B cell (primary cell): Measurements from ENCODE around the gene ADSS1. TPM values are rescaled to one million over a fixed set of nuclear protein-coding genes. Genes with fewer than 3 reads are reported as not detected.

Experiments
- ATAC-seq: fragments of 200-7000 bp; cut with Tn5 transposase; one replicate; pipeline ENCODE4 v1.10.0; 2021; ENCODE audit warnings: low read depth, mild to moderate bottlenecking, moderate number of reproducible peaks, moderate library complexity
- CTCF ChIA-PET: fragments of 350-600 bp; sonication (Branson Sonifier 250); formaldehyde crosslinking; loops from one replicate; lab custom pipeline; 2021; ENCODE audit warnings: antibody characterized with exemption, inconsistent platforms; lab: Charles Lee
- POLR2A ChIA-PET: fragments of 350-600 bp; sonication (Branson Sonifier 250); formaldehyde crosslinking; loops from one replicate; lab custom pipeline; 2021; ENCODE audit warnings: antibody characterized with exemption; lab: Charles Lee
- DNase-seq: peaks from one replicate; pipeline ENCODE4 v3.0.0; 2013
- H2AFZ ChIP-seq: 2 replicates; pipeline ENCODE4 v1.6.1; 2012; ENCODE audit warnings: mild to moderate bottlenecking, low read depth, low read length; ENCODE audit not compliant: insufficient read depth, poor library complexity, severe bottlenecking
- H3K27ac ChIP-seq, 2 donors: 1 replicate in 1 of 2; 2 replicates in 1 of 2; pipeline ENCODE4 v1.5.1; 2012 to 2013; ENCODE audit warnings: low read length in 2 of 2, mild to moderate bottlenecking in 2 of 2, moderate library complexity in 1 of 2
- H3K27me3 ChIP-seq, 4 experiments: fragments of 200-600 bp in 1 of 4; sonication (generic) in 1 of 4; replicated peaks in 1 of 4; 1 replicate in 2 of 4; 2 replicates in 2 of 4; pipeline versions ENCODE4 v1.6.1 to v1.7.0; 2013 to 2016; ENCODE audit warnings: low read length in 3 of 4, mild to moderate bottlenecking in 2 of 4, mixed read lengths in 1 of 4, moderate library complexity in 1 of 4; ENCODE audit not compliant: insufficient read depth in 4 of 4, control insufficient read depth in 3 of 4; ENCODE audit errors: control extremely low read depth in 1 of 4
- H3K36me3 ChIP-seq, 2 experiments: replicated peaks in 1 of 2; 1 replicate in 1 of 2; 2 replicates in 1 of 2; pipeline versions ENCODE4 v1.6.1 to v1.7.1; 2013; ENCODE audit warnings: low read length in 1 of 2; ENCODE audit not compliant: insufficient read depth in 2 of 2, control insufficient read depth in 1 of 2; ENCODE audit errors: control extremely low read depth in 1 of 2, extremely low read depth in 1 of 2
- H3K4me1 ChIP-seq, 2 donors: fragments of 200-600 bp in 1 of 2; sonication (generic) in 1 of 2; 1 replicate in 1 of 2; 2 replicates in 1 of 2; pipeline versions ENCODE4 v1.5.1 to v1.6.1; 2013 to 2017; ENCODE audit warnings: low read length in 2 of 2; ENCODE audit not compliant: control insufficient read depth in 2 of 2, insufficient read depth in 2 of 2
- H3K4me2 ChIP-seq: replicated peaks from 2 replicates; pipeline ENCODE3; 2012; ENCODE audit warnings: mild to moderate bottlenecking, low read depth, low read length; ENCODE audit not compliant: poor library complexity, severe bottlenecking
- H3K4me3 ChIP-seq, 5 experiments: fragments of 200-600 bp in 1 of 5; sonication (generic) in 1 of 5; 1 replicate in 3 of 5; 2 replicates in 2 of 5; pipeline versions ENCODE4 v1.5.1 to v1.7.0; 2011 to 2016; ENCODE audit warnings: low read length in 4 of 5, mild to moderate bottlenecking in 4 of 5, low read depth in 2 of 5, control low read depth in 1 of 5, moderate library complexity in 1 of 5; ENCODE audit not compliant: insufficient read depth in 1 of 5; ENCODE audit errors: control extremely low read depth in 1 of 5, extremely low read depth in 1 of 5
- H3K79me2 ChIP-seq: fragments of 200-600 bp; sonication (generic); one replicate; pipeline ENCODE4 v1.6.0; 2016; ENCODE audit warnings: low read length; ENCODE audit not compliant: control insufficient read depth, insufficient read depth
- H3K9ac ChIP-seq: fragments of 200-600 bp; sonication (generic); 2 replicates; pipeline ENCODE4 v1.6.1; 2017; ENCODE audit warnings: mild to moderate bottlenecking, low read length, moderate library complexity
- H3K9me3 ChIP-seq, 3 donors: one replicate each; pipeline versions ENCODE4 v1.6.1 to v1.7.1; 2013; ENCODE audit warnings: low read length in 2 of 3; ENCODE audit not compliant: control insufficient read depth in 2 of 3, insufficient read depth in 1 of 3; ENCODE audit errors: control extremely low read depth in 1 of 3
- H4K20me1 ChIP-seq: 2 replicates; pipeline ENCODE4 v1.6.0; 2012; ENCODE audit warnings: mild to moderate bottlenecking, low read length; ENCODE audit not compliant: insufficient read depth, control insufficient read depth, poor library complexity, severe bottlenecking
- H3K27ac Mint-ChIP-seq: one replicate; pipeline ENCODE4 v1.8.0; 2021; ENCODE audit warnings: mixed read lengths
- H3K27me3 Mint-ChIP-seq: one replicate; pipeline ENCODE4 v1.8.0; 2021; ENCODE audit warnings: mixed read lengths
- H3K4me1 Mint-ChIP-seq: one replicate; pipeline ENCODE4 v1.8.0; 2021; ENCODE audit warnings: mixed read lengths
- H3K4me3 Mint-ChIP-seq: one replicate; pipeline ENCODE4 v1.8.0; 2021; ENCODE audit warnings: mixed read lengths
- H3K9me3 Mint-ChIP-seq: one replicate; pipeline ENCODE4 v1.8.0; 2022; ENCODE audit warnings: mixed read lengths; ENCODE audit not compliant: insufficient read depth
- EZH2 ChIP-seq: IDR thresholded peaks from 2 replicates; pipeline ENCODE4 v1.6.1; 2012; ENCODE audit warnings: borderline replicate concordance, low read depth, mild to moderate bottlenecking, moderate library complexity, low read length; ENCODE audit not compliant: insufficient read depth, poor library complexity, severe bottlenecking
- WGBS: methylation state at CpG from one replicate; pipeline ENCODE4 v1.1.5; 2013; ENCODE audit warnings: missing lambda C conversion rate; ENCODE audit not compliant: insufficient coverage; 5-methylcytosine and 5-hydroxymethylcytosine counted together
- intact Hi-C: fragments of 100-400 bp; cut with micrococcal nuclease; formaldehyde crosslinking; loops from one replicate; pipeline ENCODE4 v1.10.0; 2022
- polyA minus RNA-seq: library from RNA; depleted of rRNA, polyadenylated mRNA; stranded (reverse); fragments of >200 nt; gene quantifications from 2 replicates; pipeline ENCODE4 v1.2.3, GENCODE V29; 2012
- polyA plus RNA-seq: library from polyadenylated mRNA; depleted of rRNA; stranded (reverse); fragments of >200 nt; gene quantifications from 2 replicates; pipeline ENCODE4 v1.2.3, GENCODE V29; 2012
- total RNA-seq, 2 donors: library from RNA; stranded (reverse); fragments of 120-200 nt in 1 of 2; gene quantifications; 1 replicate in 1 of 2; 2 replicates in 1 of 2; pipeline versions ENCODE4 v1.2.3 to v1.2.4, GENCODE V29; 2013 to 2022
- TF ChIP-seq, protein P1 (sequence below): fragments of 200-600 bp; IDR thresholded peaks from one replicate; pipeline ENCODE4 v1.8.0; 2022; ENCODE audit warnings: antibody characterized with exemption, mild to moderate bottlenecking

The ADSS1 gene
- total RNA-seq: 1.00 and 1.7 TPM in 2 replicates
- 1.8 TPM for total RNA-seq (2013)
- polyA plus RNA-seq: 0.33 and 0.37 TPM in 2 replicates
- 0.64 TPM in 1 of 2 replicates, not detected in the other for polyA minus RNA-seq

DNA sequence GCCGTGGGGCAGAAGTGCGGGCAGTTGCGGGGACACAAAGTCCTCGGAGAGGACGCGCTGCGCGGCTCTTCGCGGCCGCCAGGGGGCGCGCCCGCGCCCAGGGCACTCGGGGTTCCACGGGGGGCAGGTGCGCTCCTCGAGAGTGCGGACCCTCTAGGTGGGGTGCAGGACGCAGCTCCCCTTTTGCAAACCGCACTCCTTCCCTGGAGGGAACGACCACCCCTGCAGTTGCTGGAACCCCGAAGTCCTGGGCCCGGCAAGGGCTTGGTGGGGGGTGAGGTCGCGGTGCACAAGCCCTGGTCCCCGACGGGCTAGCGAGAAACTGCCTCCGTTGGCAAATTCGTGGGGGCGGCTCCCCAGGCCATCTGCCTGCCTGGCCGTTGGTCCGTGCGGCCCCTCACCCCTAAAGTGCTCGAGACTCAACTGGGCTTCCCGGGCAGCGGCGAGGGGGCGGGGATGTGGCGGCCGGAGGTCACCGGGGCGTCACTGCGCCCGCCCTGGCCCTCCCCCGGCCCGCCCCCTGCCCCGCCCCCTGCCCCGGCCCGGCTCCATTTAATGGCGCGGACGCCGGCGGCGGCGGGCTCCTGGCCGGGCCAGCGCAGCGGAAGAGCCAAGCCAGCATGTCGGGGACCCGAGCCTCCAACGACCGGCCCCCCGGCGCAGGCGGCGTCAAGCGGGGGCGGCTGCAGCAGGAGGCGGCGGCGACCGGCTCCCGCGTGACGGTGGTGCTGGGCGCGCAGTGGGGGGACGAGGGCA, at the start of gene ADSS1:
Gene ADSS1 (plus strand): TSS at position 579 of the 756 bp plus-strand sequence. CDS start 42 bp downstream, at position 621.
- peaks cover 0 to 3% of the 10 kb centered on the region in 2 experiments for H3K36me3 ChIP-seq
- H3K4me1 Mint-ChIP-seq: peaks cover 3% of the 10 kb centered on the region
- ATAC-seq (peak; percentile 84), DNase-seq (peak; percentile 85)
- peak within 1 kb of the TSS; percentile 53 to 79 (median 60) for H3K4me3 ChIP-seq
- POLR2A ChIA-PET: interaction anchor here (0.8 kb wide), 1 partner anchor 29 kb away, joined by 6 read pairs; the partner anchor contains the start of gene SIVA1
- no peaks in the 10 kb centered on the region for H3K79me2 ChIP-seq
- peak within 1 kb of the TSS; percentile 74 for H3K9ac ChIP-seq
- H3K27me3 Mint-ChIP-seq: peaks cover 8% of the 10 kb centered on the region
- intact Hi-C loops: loop anchor here (1.0 kb wide), 1 partner anchor 28 kb away; no protein-coding TSS in a partner anchor
- peaks cover 6 to 10% of the 10 kb centered on the region in 2 donors for H3K4me1 ChIP-seq
- H3K9me3 ChIP-seq: no peaks in the 10 kb centered on the region
- TF ChIP-seq, protein P1, sequence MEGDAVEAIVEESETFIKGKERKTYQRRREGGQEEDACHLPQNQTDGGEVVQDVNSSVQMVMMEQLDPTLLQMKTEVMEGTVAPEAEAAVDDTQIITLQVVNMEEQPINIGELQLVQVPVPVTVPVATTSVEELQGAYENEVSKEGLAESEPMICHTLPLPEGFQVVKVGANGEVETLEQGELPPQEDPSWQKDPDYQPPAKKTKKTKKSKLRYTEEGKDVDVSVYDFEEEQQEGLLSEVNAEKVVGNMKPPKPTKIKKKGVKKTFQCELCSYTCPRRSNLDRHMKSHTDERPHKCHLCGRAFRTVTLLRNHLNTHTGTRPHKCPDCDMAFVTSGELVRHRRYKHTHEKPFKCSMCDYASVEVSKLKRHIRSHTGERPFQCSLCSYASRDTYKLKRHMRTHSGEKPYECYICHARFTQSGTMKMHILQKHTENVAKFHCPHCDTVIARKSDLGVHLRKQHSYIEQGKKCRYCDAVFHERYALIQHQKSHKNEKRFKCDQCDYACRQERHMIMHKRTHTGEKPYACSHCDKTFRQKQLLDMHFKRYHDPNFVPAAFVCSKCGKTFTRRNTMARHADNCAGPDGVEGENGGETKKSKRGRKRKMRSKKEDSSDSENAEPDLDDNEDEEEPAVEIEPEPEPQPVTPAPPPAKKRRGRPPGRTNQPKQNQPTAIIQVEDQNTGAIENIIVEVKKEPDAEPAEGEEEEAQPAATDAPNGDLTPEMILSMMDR: peak; percentile 99
- TF ChIP-seq EZH2: no peak
- peak within 1 kb of the TSS; percentile 97 for H3K4me2 ChIP-seq
- CTCF ChIA-PET: interaction anchor here (0.9 to 3.6 kb wide), 5 partner anchors 13 to 102 kb away, joined by 3 to 12 read pairs (median 4); partner anchors contain the start of gene SIVA1
- WGBS: under 1% methylated on average over 79 of the region's 82 CpGs
- peaks cover 0 to 9% (median 3%) of the 10 kb centered on the region in 4 experiments for H3K27me3 ChIP-seq
- no peaks in the 10 kb centered on the region for H4K20me1 ChIP-seq
- H3K27ac ChIP-seq: no peak within 1 kb of the TSS
- no peak within 1 kb of the TSS for H3K27ac Mint-ChIP-seq
- peak within 1 kb of the TSS; percentile 84 for H2AFZ ChIP-seq
- H3K9me3 Mint-ChIP-seq: no peaks in the 10 kb centered on the region
- H3K4me3 Mint-ChIP-seq: peak within 1 kb of the TSS; percentile 76
